Esophagus squamous epithelium (tissue), 5 donors: ENCODE measurements around the gene CPS1. TPM values are rescaled to one million over a fixed set of nuclear protein-coding genes. Genes with fewer than 3 reads are reported as not detected.

ENCODE experiments used
- DNase-seq: peaks from one replicate; lab custom pipeline; 2025; lab: John Stamatoyannopoulos, UW
- H3K27ac ChIP-seq, 4 donors: fragments of 200-600 bp; sonication (generic); one replicate each; pipeline ENCODE4 v1.5.1; 2016 to 2019; ENCODE audit warnings: mild to moderate bottlenecking in 1 of 4
- H3K27me3 ChIP-seq, 4 donors: fragments of 200-600 bp; sonication (generic); 1 replicate in 3 of 4; 2 replicates in 1 of 4; pipeline versions ENCODE4 v1.5.1 to v1.6.0; 2017 to 2021; ENCODE audit warnings: antibody characterized with exemption in 1 of 4
- H3K36me3 ChIP-seq, 3 donors: fragments of 200-600 bp; sonication (generic); one replicate each; pipeline ENCODE4 v1.5.1; 2016 to 2019
- H3K4me1 ChIP-seq, 3 donors: fragments of 200-600 bp; sonication (generic); one replicate each; pipeline ENCODE4 v1.5.1; 2017 to 2019
- H3K4me3 ChIP-seq, 4 donors: fragments of 200-600 bp; sonication (generic); 1 replicate in 3 of 4; 2 replicates in 1 of 4; pipeline ENCODE4 v1.5.1; 2016 to 2019; ENCODE audit warnings: mild to moderate bottlenecking in 2 of 4, moderate library complexity in 1 of 4
- H3K9me3 ChIP-seq, 3 donors: fragments of 200-600 bp; sonication (generic); one replicate each; pipeline ENCODE4 v1.5.1; 2016 to 2019
- POLR2A ChIP-seq, 4 donors: fragments of 450-650 bp; IDR thresholded peaks; one replicate each; pipeline ENCODE4 v1.6.1; 2017; ENCODE audit warnings: antibody characterized with exemption in 4 of 4, mild to moderate bottlenecking in 4 of 4, moderate library complexity in 3 of 4
- WGBS, 2 donors: methylation state at CpG; one replicate each; pipeline ENCODE4 v1.1.5; 2018; 5-methylcytosine and 5-hydroxymethylcytosine counted together
- intact Hi-C: fragments of 100-400 bp; cut with DNase I; formaldehyde crosslinking; loops from one replicate; pipeline ENCODE4 v1.15.0; 2022
- total RNA-seq, 4 donors: library from RNA; depleted of rRNA; stranded (reverse); fragments of >200 nt; gene quantifications; one replicate each; pipeline ENCODE4 v1.1.0, GENCODE V29; 2016
- TF ChIP-seq, protein P1 (sequence below), 6 experiments: fragments of 450-650 bp in 4 of 6; fragments of 200-600 bp in 2 of 6; sonication (generic) in 2 of 6; IDR thresholded peaks; one replicate each; pipeline ENCODE4 v1.5.1; 2016 to 2019; ENCODE audit warnings: antibody characterized with exemption in 6 of 6, mild to moderate bottlenecking in 4 of 6, moderate library complexity in 4 of 6
- donor health status: DM: yes; HTN: yes; CAD: no.

CPS1 gene
- total RNA-seq, 4 donors from 2014 or later = 2.2 to 8.9 (median 4.3) TPM

DNA sequence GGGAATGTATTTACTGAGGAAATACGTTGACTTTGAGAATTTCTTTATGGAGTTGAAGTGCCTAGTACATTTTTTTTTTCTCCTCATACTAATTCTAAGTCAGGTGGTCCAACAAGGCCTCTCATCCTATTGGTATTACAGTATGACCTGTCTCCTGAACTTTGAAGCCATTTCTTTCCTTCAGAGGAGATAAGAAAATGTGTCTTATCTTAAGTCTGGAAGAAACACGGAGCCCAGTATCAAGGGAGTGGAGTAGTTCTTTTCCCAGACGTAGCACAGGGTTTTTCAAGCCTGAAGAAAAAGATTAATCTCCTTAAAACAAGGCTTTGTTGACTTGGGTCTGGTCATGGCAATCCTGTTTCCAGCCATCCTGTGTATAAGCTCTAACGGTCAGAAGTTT is 11.6 kb upstream of the CPS1 start:
- intact Hi-C loops = no loop called here
- no peak for DNase-seq
- 35 to 50% methylated on average over 4 of the region's 4 CpGs for WGBS, 2 donors
- no peak for TF ChIP-seq POLR2A (IDR thresholded peaks at IDR 0.05)
- TF ChIP-seq, protein P1, sequence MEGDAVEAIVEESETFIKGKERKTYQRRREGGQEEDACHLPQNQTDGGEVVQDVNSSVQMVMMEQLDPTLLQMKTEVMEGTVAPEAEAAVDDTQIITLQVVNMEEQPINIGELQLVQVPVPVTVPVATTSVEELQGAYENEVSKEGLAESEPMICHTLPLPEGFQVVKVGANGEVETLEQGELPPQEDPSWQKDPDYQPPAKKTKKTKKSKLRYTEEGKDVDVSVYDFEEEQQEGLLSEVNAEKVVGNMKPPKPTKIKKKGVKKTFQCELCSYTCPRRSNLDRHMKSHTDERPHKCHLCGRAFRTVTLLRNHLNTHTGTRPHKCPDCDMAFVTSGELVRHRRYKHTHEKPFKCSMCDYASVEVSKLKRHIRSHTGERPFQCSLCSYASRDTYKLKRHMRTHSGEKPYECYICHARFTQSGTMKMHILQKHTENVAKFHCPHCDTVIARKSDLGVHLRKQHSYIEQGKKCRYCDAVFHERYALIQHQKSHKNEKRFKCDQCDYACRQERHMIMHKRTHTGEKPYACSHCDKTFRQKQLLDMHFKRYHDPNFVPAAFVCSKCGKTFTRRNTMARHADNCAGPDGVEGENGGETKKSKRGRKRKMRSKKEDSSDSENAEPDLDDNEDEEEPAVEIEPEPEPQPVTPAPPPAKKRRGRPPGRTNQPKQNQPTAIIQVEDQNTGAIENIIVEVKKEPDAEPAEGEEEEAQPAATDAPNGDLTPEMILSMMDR (IDR thresholded peaks at IDR 0.05) = no peak
- Histone ChIP-seq H3K4me1 (no peaks in the 10 kb centered on the region), H3K36me3 (no peaks in the 10 kb centered on the region), H3K9me3 (no peaks in the 10 kb centered on the region), H3K4me3 (no peak overlapping the region), H3K27me3 (no peaks in the 10 kb centered on the region), H3K27ac (no peak overlapping the region)

DNA sequence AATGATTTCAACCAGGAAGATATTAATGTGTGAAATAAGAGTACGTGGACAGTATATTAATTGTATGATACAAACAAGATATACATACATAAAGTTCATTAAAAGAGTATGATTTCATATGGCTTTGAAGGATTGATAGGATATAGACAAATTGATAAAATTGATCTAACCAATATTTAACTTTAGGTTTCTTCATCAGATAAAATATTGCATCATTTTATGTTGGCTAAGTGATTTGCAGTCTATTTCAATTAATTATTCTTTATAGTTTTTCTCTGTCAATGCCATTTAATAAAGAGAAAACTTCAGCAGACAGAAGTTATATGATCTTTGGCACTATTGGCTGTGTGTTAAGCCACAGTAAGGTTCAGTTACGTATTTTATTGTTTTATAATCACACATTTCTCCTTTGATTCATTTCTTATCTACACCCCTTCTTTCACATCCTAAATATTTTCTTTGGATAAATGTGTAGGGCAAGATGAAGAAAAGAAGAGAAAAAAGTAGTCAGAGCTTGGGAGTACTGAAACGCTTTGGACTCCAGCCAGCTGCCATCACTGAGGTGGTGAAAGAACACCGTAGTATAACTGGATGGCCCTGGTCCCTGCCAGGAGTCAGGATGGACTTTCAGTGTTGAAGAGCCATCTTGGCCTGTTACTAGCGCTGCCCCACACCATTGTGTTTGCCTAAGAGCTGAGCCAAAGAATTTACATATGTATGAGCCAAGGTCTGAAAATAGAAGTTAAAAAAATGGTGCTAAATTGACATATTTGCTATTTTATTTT is 9.8 kb upstream of the CPS1 start:
- 67 to 79% methylated on average over 5 of the region's 5 CpGs for WGBS, 2 donors
- Histone ChIP-seq H3K27me3 (no peaks in the 10 kb centered on the region), H3K9me3 (no peaks in the 10 kb centered on the region), H3K27ac (no peak overlapping the region), H3K36me3 (no peaks in the 10 kb centered on the region), H3K4me1 (no peaks in the 10 kb centered on the region), H3K4me3 (no peak overlapping the region)
- no peak for TF ChIP-seq POLR2A (IDR thresholded peaks at IDR 0.05)
- TF ChIP-seq, protein P1 (IDR thresholded peaks at IDR 0.05) = no peak
- DNase-seq = no peak
- intact Hi-C loops = no loop called here

DNA sequence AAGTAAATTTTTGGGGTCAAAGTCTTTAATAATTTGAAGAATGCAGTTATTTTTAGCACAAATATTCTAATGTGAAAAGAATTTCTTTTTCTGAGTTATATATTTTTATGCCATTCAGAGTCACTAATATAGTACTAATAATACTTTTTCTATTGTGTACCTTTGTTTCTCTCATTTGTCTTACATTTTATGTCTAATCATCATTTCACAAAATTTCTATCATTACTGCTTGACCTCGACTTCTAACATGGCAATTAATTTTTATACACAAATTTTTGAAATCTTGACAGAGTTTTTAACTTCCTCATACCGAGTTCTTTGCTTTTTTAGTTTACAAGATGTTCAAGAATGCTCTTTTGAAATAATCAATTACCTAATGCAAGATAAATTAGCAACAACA is 8.4 kb upstream of the CPS1 start:
- H3K4me3 ChIP-seq = no peak overlapping the region
- TF ChIP-seq, protein P1 (IDR thresholded peaks at IDR 0.05) = no peak
- no peak for TF ChIP-seq POLR2A (IDR thresholded peaks at IDR 0.05)
- intact Hi-C loops = no loop called here
- 37 to 39% methylated on average over 2 of the region's 2 CpGs for WGBS, 2 donors
- H3K4me1 ChIP-seq = no peaks in the 10 kb centered on the region
- H3K9me3 ChIP-seq = no peaks in the 10 kb centered on the region
- no peak overlapping the region for H3K27ac ChIP-seq
- no peak for DNase-seq
- H3K27me3 ChIP-seq = no peaks in the 10 kb centered on the region
- no peaks in the 10 kb centered on the region for H3K36me3 ChIP-seq

DNA sequence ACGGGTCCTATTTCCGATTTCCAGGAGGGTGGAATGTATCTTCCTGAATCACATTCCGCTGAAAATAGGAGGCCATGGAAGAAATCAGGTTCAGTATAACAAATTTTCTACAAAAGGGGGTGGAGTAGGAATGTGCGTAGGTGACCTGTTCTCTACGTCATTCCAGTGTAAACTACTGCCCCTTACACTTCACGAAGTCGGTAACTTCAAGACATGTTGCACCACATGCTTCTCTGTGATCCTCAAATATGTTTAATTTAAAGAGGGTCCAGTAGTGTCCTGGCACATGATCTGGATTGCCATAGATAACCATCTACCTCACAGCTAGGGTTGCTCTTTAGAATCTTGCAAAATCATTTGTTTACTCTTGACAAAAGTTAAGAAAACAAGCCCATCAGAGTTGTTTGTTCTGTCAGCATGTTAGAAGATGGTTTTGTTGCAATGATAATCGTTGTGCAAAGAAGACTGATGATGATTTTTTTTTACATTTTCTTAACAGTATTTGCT is 7.5 kb upstream of the CPS1 start:
- 84 to 89% methylated on average over 8 of the region's 8 CpGs for WGBS, 2 donors
- H3K4me1 ChIP-seq = no peaks in the 10 kb centered on the region
- intact Hi-C loops = no loop called here
- no peak overlapping the region for H3K4me3 ChIP-seq
- no peak overlapping the region for H3K27ac ChIP-seq
- no peaks in the 10 kb centered on the region for H3K36me3 ChIP-seq
- no peak for DNase-seq
- no peaks in the 10 kb centered on the region for H3K9me3 ChIP-seq
- no peaks in the 10 kb centered on the region for H3K27me3 ChIP-seq
- TF ChIP-seq, protein P1 (IDR thresholded peaks at IDR 0.05) = no peak
- no peak for TF ChIP-seq POLR2A (IDR thresholded peaks at IDR 0.05)

DNA sequence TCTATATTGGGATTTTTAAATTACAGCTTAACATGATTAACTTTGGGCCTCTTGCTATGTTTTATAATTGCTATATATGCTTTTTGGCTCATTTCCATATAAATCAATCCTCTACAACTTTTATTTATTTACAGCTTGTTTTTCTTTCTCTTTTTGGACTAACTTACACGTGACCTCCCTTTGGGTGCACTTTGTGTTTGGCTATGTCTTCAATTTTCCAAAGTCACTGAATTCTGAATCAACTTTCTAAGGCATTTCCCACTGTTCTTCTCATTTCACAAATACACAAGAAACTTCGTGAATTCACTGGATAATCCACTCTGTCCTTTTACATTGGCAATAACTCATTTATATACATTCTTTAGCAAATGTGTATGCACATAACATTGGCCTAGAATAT is 5.4 kb upstream of the CPS1 start:
- no peak overlapping the region for H3K27ac ChIP-seq
- no peaks in the 10 kb centered on the region for H3K36me3 ChIP-seq
- no peaks in the 10 kb centered on the region for H3K9me3 ChIP-seq
- DNase-seq = no peak
- no peak for TF ChIP-seq POLR2A (IDR thresholded peaks at IDR 0.05)
- TF ChIP-seq, protein P1 (IDR thresholded peaks at IDR 0.05) = no peak
- intact Hi-C loops = no loop called here
- 46 to 51% methylated on average over 2 of the region's 2 CpGs for whole genome bisulfite sequencing, 2 donors
- no peaks in the 10 kb centered on the region for H3K4me1 ChIP-seq
- H3K27me3 ChIP-seq = no peaks in the 10 kb centered on the region
- no peak overlapping the region for H3K4me3 ChIP-seq
